Measurements from ENCODE around the gene SEMA4D.

SEMA4D gene

GRCh38 chr9:89500008-89500407, 2.1 kb upstream of the SEMA4D start:
- no peak overlapping the region for H3K4me3 ChIP-seq (ENCODE audit: low read length)
- TF ChIP-seq ZNF274 (IDR thresholded peaks at IDR 0.05; ENCODE audit: low read depth, low read length) = no peak

GRCh38 chr9:89498852-89499480, 1.1 kb upstream of the SEMA4D start:
- no peak for TF ChIP-seq ZNF274 (IDR thresholded peaks at IDR 0.05; ENCODE audit: low read depth, low read length)
- H3K4me3 ChIP-seq (ENCODE audit: low read length) = no peak overlapping the region; the same call in 1 of the 2 replicates

- H3K4me3 ChIP-seq (ENCODE audit: low read length) = peak overlapping the region; percentile 88
Observed at GRCh38 chr9:89497257-89497963, 503 bp downstream of the SEMA4D start.

GRCh38 chr9:89496645-89497256, 1.2 kb downstream of the SEMA4D start:
- no peak for TF ChIP-seq ZNF274 (IDR thresholded peaks at IDR 0.05; ENCODE audit: low read depth, low read length)
- peak overlapping the region; percentile 88 for H3K4me3 ChIP-seq (ENCODE audit: low read length)

More at GRCh38 chr9:89497257-89497963, 503 bp downstream of the SEMA4D start:
- no peak for TF ChIP-seq ZNF274 (IDR thresholded peaks at IDR 0.05; ENCODE audit: low read depth, low read length)

GRCh38 chr9:89495824-89496560, 1.9 kb downstream of the SEMA4D start:
- peak overlapping the region; percentile 88; the same call in 1 of the 2 replicates for H3K4me3 ChIP-seq (ENCODE audit: low read length)

GRCh38 chr9:89494199-89494598, 3.7 kb downstream of the SEMA4D start:
- no peak overlapping the region for H3K4me3 ChIP-seq (ENCODE audit: low read length)
- no peak for TF ChIP-seq ZNF274 (IDR thresholded peaks at IDR 0.05; ENCODE audit: low read depth, low read length)

More at GRCh38 chr9:89495824-89496560, 1.9 kb downstream of the SEMA4D start:
- no peak for TF ChIP-seq ZNF274 (IDR thresholded peaks at IDR 0.05; ENCODE audit: low read depth, low read length)

- TF ChIP-seq ZNF274 (IDR thresholded peaks at IDR 0.05; ENCODE audit: low read depth, low read length) = no peak
- H3K4me3 ChIP-seq (ENCODE audit: low read length) = no peak overlapping the region
Observed at GRCh38 chr9:89493671-89494070, 4.2 kb downstream of the SEMA4D start.

GRCh38 chr9:89493181-89493580, 4.7 kb downstream of the SEMA4D start:
- no peak for TF ChIP-seq ZNF274 (IDR thresholded peaks at IDR 0.05; ENCODE audit: low read depth, low read length)

GRCh38 chr9:89492586-89492985, 5.3 kb downstream of the SEMA4D start:
- no peak for TF ChIP-seq ZNF274 (IDR thresholded peaks at IDR 0.05; ENCODE audit: low read depth, low read length)
- no peak overlapping the region for H3K4me3 ChIP-seq (ENCODE audit: low read length)

More at GRCh38 chr9:89493181-89493580, 4.7 kb downstream of the SEMA4D start:
- no peak overlapping the region for H3K4me3 ChIP-seq (ENCODE audit: low read length)

- no peak for TF ChIP-seq ZNF274 (IDR thresholded peaks at IDR 0.05; ENCODE audit: low read depth, low read length)
- H3K4me3 ChIP-seq (ENCODE audit: low read length) = no peak overlapping the region
Observed at GRCh38 chr9:89491694-89492093, 6.2 kb downstream of the SEMA4D start.

GRCh38 chr9:89489548-89490530, 8.1 kb downstream of the SEMA4D start:
- no peak overlapping the region for H3K4me3 ChIP-seq (ENCODE audit: low read length)
- no peak for TF ChIP-seq ZNF274 (IDR thresholded peaks at IDR 0.05; ENCODE audit: low read depth, low read length)

GRCh38 chr9:89488936-89489335, 9.0 kb downstream of the SEMA4D start:
- H3K4me3 ChIP-seq (ENCODE audit: low read length) = no peak overlapping the region
- no peak for TF ChIP-seq ZNF274 (IDR thresholded peaks at IDR 0.05; ENCODE audit: low read depth, low read length)

- TF ChIP-seq ZNF274 (IDR thresholded peaks at IDR 0.05; ENCODE audit: low read depth, low read length) = no peak
Observed at GRCh38 chr9:89488131-89488530, 9.8 kb downstream of the SEMA4D start.

More at GRCh38 chr9:89488131-89488530, 9.8 kb downstream of the SEMA4D start:
- no peak overlapping the region for H3K4me3 ChIP-seq (ENCODE audit: low read length)
